ENCODE results near the gene SLC4A1.

DNA sequence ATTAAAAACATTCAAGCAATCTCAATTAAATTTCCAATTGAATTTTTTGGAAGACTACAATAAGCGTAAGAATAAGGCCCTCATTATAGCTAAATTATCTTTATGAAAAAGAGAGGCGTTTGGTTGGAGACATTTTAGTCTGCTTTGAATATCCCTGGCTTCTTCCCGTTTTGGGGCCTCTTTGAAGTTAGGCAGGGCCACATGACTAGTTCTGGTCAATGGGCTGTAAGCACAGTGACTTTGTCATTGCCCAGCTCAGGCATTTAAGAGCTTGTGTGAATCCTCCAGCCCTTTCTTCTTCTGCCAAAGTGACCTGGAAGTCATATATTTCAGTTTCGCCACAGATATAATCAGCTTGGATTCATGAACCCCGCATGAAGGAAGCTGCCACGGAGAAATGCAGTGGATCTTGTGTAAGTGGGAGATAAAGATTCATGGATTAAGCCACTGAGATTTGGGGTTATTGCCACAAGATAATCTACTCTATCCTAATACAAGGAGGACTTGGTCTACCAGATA is 26.8 kb downstream of the SLC4A1 start:
- TF ChIP-seq, protein P1, sequence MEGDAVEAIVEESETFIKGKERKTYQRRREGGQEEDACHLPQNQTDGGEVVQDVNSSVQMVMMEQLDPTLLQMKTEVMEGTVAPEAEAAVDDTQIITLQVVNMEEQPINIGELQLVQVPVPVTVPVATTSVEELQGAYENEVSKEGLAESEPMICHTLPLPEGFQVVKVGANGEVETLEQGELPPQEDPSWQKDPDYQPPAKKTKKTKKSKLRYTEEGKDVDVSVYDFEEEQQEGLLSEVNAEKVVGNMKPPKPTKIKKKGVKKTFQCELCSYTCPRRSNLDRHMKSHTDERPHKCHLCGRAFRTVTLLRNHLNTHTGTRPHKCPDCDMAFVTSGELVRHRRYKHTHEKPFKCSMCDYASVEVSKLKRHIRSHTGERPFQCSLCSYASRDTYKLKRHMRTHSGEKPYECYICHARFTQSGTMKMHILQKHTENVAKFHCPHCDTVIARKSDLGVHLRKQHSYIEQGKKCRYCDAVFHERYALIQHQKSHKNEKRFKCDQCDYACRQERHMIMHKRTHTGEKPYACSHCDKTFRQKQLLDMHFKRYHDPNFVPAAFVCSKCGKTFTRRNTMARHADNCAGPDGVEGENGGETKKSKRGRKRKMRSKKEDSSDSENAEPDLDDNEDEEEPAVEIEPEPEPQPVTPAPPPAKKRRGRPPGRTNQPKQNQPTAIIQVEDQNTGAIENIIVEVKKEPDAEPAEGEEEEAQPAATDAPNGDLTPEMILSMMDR (IDR thresholded peaks at IDR 0.05), result no peak
- no peak for TF ChIP-seq POLR2A (IDR thresholded peaks at IDR 0.05)

Measured in testis (tissue), 2 donors.